HPDE6-E6E7 (cell line): Measurements from ENCODE around the gene OTOF.

ENCODE experiments used
- DNase-seq: peaks from one replicate; pipeline ENCODE4 v3.0.0; 2011; ENCODE audit warnings: missing footprints; ENCODE audit errors: extremely low spot score

Gene OTOF

GRCh38 chr2:26500406-26500805 is 22.5 kb upstream of the OTOF start:
- DNase-seq = no peak

DNA sequence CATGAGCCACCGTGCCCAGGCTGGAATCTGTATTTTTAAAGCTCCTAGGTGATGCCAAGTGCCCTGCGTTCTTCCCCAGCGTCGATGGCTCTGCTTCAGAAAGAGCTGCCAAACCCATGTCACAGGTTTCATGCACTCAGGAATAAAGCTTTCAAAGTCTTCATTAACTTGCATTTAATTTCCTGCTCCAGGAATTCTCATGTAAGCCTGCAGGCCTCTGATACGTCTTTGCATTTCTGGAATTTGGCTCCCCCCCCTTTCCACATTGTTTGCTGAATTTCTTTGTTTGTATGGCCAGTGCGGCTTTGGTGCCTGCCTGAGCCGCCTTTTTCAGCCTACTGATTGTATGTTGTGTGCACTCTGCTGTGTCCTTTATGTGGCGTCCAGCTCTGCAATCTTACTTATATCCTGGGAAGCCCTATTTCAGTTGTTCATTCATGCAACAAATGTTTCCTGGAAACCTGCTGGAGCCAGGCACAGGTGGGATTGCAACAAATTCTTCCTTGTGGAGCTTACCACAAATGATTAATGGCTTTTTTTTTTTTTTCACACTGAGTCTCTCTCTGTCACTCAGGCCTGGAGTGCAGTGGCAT is 17.9 kb upstream of the OTOF start:
- no peak for DNase-seq

DNA sequence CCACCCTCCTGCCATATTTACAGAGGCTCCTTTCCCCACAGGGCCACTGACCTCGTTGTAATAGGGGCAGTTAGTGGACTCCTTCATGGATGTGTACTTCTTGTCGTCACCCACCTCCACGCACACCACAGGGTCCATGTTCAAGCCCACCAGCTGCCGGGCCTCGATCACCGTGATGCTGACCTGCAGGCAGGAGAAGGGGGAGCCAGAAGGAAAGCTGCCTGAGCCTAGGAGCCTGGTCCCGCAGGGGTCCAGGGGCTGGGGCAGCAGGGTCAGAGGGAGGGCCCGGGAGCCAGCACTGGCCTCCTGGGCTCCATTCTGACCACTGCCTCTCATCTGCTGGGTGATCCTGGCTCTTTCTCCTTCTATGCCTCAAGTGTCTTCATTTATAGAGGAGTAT is 17.0 kb upstream of the OTOF start:
- DNase-seq = no peak

- DNase-seq = no peak
These were observed 16.3 kb upstream of the OTOF start for GRCh38 chr2:26494199-26494598.

- no peak for DNase-seq
These were observed 15.6 kb upstream of the OTOF start for GRCh38 chr2:26493566-26493965.

DNA sequence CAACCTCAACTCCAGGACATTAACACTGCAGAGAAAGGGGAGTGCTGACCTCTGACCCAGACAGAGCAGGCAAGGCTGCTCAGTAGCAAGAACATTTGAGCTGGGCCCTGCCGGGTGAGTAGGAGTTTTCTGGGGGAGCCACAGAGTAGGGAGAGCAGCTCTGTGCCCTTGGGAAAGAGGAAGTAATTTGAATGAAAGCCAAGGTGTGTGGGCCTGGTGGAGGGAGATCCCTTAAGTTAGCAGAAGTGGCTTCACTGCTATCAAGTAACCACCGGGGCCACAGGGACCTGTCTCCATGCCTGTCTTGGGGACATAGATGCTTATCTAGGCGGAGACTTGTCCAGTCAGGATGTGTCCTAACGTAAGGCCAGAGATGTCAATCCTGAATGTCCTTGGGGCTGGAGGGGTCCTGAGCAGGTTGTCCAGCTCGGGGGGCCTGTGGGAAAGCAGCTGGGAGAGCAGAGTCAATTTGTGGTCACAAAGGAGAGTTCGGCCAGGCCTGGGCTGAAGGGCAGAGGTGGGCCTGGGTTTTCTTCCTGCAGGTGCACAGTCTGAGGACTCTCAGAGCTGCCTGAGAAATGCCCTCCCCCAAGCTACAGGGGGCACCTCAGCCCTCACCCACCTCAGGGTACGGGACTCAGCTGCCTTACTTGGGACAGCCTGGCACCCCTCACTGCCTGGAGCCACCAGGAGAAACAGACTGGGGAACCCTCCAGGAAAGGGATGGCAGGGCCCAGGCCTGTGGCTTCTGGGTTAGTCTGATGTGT is 15.0 kb upstream of the OTOF start:
- DNase-seq = no peak

DNA sequence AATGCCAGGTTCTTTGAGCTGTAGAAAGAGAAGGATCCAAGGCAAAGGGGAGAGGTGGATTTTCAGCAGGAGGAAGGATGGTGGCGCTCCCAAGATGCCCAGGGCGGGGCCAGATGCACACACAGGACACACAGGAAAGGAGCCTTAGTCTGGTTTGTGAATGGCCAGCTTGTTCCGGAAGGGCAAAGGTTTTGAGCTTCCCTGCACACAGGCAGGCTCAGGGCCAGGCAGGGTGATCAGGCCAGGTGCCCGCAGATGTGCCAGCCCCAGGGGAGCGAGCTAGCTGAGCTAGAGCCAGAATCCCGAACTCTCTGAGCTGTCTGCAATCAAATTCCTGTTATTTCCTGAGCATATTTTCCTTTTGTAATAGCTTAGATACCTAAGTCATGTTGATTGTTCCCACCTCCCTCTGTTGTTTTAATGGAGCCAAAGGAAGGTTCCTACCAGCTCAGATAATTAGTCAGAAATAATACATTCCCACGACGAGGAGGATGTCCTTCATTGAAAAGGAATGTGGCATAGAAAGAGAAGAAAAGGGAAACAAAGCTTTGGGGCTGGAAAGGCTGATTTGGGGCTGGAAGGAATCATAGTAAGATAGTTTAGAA is 13.7 kb upstream of the OTOF start:
- no peak for DNase-seq

DNA sequence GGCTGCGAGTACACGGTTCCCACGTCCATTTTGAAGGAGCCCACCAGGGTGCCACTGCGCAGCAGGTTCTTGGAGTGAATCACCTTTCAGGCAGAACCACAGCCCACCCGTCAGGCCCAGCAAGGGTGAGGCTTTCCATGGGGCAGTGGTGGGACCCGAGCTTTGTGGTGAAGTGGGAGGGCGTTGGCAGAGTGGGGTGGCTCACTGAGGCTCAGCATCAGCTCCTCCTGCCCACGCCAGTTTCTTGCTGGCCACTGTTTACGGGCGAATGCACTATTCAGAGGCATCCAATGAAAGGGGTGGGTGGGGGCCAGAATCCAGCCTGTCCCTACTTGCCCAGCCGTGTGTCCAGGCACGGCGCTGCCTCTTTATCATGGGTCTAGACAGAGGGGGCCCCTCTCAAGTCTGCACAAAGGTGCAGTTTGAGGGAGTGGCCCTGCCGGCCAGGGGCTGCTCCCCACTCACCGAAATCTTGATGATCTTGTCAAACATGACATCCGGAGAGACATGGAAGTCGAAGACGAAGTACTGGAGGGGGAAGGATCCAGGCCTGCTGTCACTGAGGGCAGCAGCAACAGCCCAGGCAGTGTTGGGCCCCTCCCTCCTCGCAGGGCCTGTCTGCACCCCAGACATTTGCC is 11.4 kb upstream of the OTOF start:
- DNase-seq = no peak

DNA sequence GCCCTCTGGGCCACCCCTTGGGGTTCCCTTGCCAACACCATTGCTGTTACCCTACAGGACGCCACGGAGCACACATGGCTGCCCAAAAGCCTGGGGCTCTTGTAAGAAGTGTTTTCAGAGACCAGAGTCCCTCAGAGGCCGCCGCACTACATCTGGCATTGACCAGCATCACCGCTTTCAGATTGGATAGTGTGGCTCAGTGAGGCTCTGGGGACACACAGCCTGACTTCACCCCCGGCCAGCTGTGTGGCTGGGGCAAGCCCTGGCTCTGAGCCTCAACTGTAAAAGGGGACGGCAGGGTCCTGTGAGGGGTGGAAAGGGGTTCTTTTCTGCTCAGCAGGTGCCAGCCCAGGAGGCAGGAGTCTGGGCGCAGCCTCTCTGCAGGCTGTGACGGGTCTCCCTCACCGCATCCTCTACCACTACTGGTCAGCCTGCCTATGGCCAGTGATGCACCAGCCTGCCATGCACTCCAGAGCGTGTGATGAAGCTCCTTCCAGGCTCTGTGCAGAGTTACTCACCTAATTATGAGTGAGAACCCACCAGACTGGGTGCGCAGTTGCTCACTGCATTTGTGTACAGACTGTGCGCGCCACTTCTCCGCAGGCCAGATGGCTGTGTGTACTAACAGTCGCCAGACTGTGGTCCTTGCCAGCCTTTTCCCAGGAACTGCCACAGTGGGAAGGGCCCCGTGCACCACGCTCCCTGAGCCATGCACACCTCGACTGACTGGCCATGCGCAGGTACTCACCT is 10.7 kb upstream of the OTOF start:
- DNase-seq = no peak

GRCh38 chr2:26487192-26487591 is 9.3 kb upstream of the OTOF start:
- no peak for DNase-seq

- no peak for DNase-seq
These were observed 8.9 kb upstream of the OTOF start for GRCh38 chr2:26486789-26487188.

- no peak for DNase-seq
These were observed 7.9 kb upstream of the OTOF start for GRCh38 chr2:26485725-26486418.

- no peak for DNase-seq
These were observed 7.2 kb upstream of the OTOF start for GRCh38 chr2:26485099-26485498.

GRCh38 chr2:26484579-26484978 is 6.7 kb upstream of the OTOF start:
- no peak for DNase-seq

GRCh38 chr2:26483957-26484565 is 6.1 kb upstream of the OTOF start:
- DNase-seq = no peak

- no peak for DNase-seq
These were observed 5.6 kb upstream of the OTOF start for GRCh38 chr2:26483516-26483915.

DNA sequence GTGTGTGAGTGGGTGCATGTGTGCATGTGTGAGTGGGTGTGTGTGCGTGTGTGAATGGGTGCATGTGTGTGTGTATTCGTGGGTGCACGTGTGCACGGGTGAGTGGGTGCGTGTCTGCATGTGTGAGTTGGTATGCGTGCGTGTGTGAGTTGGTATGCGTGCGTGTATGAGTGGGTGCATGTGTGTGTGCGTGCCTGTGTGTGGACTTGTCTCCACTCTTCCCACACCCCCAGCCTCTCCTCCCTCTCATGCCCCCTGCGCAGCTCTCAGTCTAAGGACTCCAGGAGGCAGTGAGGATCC is 5.1 kb upstream of the OTOF start:
- DNase-seq = no peak

DNA sequence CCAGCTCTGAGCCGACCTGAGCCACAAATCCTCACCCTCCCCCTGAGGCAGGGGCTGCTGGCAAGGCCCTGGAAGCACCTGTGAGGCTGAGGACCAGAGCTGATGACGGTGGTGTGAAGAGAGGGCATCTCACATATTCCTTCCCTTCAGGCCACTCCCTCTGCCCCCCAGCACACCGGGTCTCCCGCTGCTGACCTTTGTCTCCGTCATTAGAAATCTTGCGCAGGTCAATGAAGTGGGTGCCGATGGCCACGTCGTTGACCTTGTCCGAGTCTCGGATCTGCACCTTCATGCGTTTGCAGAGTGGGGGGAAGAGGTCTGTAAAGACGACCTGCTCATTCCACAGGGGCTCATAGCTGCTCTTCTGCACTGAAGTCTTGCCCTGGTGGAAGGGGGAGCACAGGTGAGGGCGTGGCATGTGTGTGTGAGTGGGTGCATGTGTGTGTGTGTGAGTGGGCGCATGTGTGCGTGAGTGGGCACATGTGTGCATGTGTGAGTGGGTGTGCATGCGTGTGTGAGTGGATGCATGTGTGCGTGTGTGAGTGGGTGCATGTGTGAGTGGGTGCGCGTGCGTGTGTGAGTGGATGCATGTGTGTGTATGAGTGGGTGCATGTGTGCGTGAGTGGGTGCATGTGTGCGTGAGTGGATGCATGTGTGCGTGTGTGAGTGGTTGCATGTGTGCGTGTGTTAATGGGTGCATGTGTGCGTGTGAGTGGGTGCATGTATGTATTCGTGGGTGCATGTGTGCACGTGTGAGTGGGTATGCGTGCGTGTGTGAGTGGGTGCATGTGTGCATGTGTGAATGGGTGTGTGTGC is 4.5 kb upstream of the OTOF start:
- DNase-seq = no peak

- no peak for DNase-seq
These were observed 3.8 kb upstream of the OTOF start for GRCh38 chr2:26481706-26482105.
